Measurements from ENCODE around the gene SLC25A51. TPM values are rescaled to one million over a fixed set of nuclear protein-coding genes. Genes with fewer than 3 reads are reported as not detected.

The SLC25A51 gene
- total RNA-seq, 5 donors from 2014 or later (not counting 1 experiment from before 2014, with no cell fraction given) = 19.7 to 37.6 (median 32.4) TPM

DNA sequence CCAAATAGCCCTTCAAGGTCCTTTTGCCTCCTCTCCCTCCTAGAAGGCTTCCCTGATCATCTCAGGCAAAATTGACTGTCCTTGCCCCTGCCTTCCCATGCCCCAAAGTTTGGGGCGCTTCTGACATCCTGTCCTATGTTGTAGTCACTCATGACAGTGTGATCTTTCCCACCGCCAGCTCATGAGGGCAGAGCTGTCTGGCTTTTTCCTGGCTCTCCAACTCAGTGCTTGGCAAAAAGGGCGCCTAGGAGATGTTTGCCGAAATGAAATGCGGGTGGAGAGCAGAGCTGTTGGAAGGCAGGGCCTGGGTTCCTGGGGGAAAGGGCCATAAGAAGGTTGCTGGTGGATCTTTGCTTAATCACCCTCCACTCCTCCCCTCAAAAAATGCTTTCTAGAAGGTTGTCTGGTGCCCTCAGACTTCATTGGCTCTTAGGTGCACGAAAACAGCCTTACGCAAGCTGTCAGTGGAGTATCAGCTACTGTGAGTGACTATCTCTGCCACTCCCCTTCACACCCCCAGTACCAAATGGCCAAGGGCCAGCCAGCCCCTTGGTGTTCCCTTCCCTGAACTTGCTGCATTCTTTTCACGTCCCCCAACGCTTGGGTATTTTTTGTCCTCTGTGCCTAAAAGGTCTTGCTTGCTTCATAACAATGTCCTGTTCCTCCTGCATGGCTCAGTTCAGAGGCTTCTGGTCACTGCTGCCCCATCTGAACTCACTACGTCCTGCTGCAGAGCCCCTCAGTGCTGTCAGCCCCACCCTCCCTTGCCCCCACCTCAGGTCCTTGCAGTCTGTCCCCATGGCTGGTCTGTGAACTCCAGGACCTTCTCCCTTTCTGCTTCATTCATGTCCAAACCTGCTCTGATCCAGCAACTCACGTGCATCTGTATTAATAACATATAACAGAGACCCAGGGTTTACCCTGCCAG lies 2.6 kb upstream of the SLC25A51 start:
- Mint-ChIP-seq H3K27ac (peak overlapping the region in 1 of 2 donors; percentile 20), H3K27me3 (no peaks in the 10 kb centered on the region), H3K9me3 (no peaks in the 10 kb centered on the region), H3K36me3 (no peaks in the 10 kb centered on the region), H3K4me3 (peak overlapping the region; percentile 14 to 46 (median 17)), H3K4me1 (peaks cover 23 to 28% (median 24%) of the 10 kb centered on the region in 3 donors)
- WGBS (ENCODE audit: insufficient coverage) = 84% methylated on average over 7 of the region's 11 CpGs
- H3K27ac ChIP-seq (ENCODE audit: low read length) = no peak overlapping the region
- H3K36me3 ChIP-seq (ENCODE audit: control insufficient read depth in 2 of 2, extremely low read depth in 1 of 2, insufficient read depth in 1 of 2, low read length in 1 of 2) = no peaks in the 10 kb centered on the region
- POLR2A ChIA-PET = interaction anchor here in 1 of 2 donors (0.6 kb wide), 1 partner anchor 89 kb away, joined by 3 read pairs; no protein-coding TSS in a partner anchor
- no peak for ATAC-seq (replicated peaks in 1 of 4)
- H3K4me1 ChIP-seq (ENCODE audit: control insufficient read depth in 1 of 2, extremely low read depth in 1 of 2, insufficient read depth in 2 of 2, low read length in 2 of 2) = peaks cover 12 to 21% of the 10 kb centered on the region in 2 experiments
- no peaks in the 10 kb centered on the region for H3K9me3 ChIP-seq
- peaks cover 0 to 11% of the 10 kb centered on the region in 2 experiments for H3K27me3 ChIP-seq (replicated peaks in 1 of 2; ENCODE audit: control insufficient read depth in 2 of 2, extremely low read depth in 1 of 2, insufficient read depth in 2 of 2, low read length in 1 of 2)
- H3K4me3 ChIP-seq (ENCODE audit: control insufficient read depth in 1 of 2, extremely low read depth in 1 of 2, low read length in 1 of 2) = no peak overlapping the region
- no peak for DNase-seq
- CTCF ChIA-PET = no interaction called here

DNA sequence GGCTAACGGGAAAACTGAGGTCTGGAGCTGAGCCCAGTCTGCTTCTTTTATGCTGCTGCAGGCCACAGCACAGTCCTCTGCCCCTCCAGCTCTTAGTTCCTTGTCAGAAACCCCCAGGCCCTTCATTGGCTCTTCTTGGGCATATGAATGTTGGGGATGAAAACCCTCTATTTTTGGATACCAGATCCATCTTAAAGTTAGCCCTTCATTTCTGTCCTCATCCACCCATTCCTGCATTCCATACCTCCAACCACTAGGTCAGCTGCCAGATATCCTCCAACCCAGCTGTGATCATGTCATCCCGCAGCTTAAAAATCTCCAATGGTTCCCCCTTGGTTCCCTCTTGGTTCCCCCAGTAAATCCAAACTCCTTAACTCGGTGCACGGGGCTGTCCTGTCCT lies 1.8 kb upstream of the SLC25A51 start:
- Histone ChIP-seq H3K27ac (ENCODE audit: low read length) (no peak overlapping the region), H3K9me3 (no peaks in the 10 kb centered on the region), H3K4me1 (ENCODE audit: control insufficient read depth in 1 of 2, extremely low read depth in 1 of 2, insufficient read depth in 2 of 2, low read length in 2 of 2) (peaks cover 12 to 21% of the 10 kb centered on the region in 2 experiments), H3K27me3 (replicated peaks in 1 of 2; ENCODE audit: control insufficient read depth in 2 of 2, extremely low read depth in 1 of 2, insufficient read depth in 2 of 2, low read length in 1 of 2) (peaks cover 0 to 7% of the 10 kb centered on the region in 2 experiments), H3K36me3 (ENCODE audit: control insufficient read depth in 2 of 2, extremely low read depth in 1 of 2, insufficient read depth in 1 of 2, low read length in 1 of 2) (no peaks in the 10 kb centered on the region), H3K4me3 (ENCODE audit: control insufficient read depth in 1 of 2, extremely low read depth in 1 of 2, low read length in 1 of 2) (no peak overlapping the region)
- DNase-seq = no peak
- Mint-ChIP-seq H3K36me3 (no peaks in the 10 kb centered on the region), H3K4me1 (peaks cover 24 to 29% (median 25%) of the 10 kb centered on the region in 3 donors), H3K4me3 (peak overlapping the region; percentile 17 to 46 (median 25)), H3K9me3 (no peaks in the 10 kb centered on the region), H3K27ac (peak overlapping the region in 1 of 2 donors; percentile 39), H3K27me3 (no peaks in the 10 kb centered on the region)
- no peak for ATAC-seq (replicated peaks in 1 of 4)
- ChIA-PET CTCF (interaction anchor here in 1 of 2 donors (1.1 kb wide), 1 partner anchor 19 kb away, joined by 3 read pairs; no protein-coding TSS in a partner anchor), POLR2A (no interaction called here)
- 98% methylated on average over 3 of the region's 4 CpGs for WGBS (ENCODE audit: insufficient coverage)

DNA sequence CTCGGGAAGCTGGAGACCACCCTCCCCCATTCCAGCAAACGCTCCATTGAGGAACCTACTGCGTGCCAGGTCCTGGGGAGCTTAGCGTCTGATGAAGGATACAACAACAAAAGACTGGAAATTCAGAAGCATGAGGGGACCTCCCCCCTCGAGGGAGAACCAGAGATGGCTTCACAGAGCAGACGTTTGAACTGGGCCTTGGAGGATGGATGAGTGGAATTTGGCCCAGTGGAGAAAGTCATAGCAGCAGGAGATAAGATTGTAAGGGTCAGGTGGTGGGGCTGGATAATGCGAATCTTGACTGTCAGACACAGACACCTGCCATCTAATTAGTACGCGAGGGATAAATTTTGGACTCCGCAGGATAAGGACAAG lies 1.2 kb upstream of the SLC25A51 start:
- H3K27me3 Mint-ChIP-seq = no peaks in the 10 kb centered on the region
- no peaks in the 10 kb centered on the region for H3K9me3 Mint-ChIP-seq
- Histone ChIP-seq H3K36me3 (ENCODE audit: control insufficient read depth in 2 of 2, extremely low read depth in 1 of 2, insufficient read depth in 1 of 2, low read length in 1 of 2) (no peaks in the 10 kb centered on the region), H3K9me3 (no peaks in the 10 kb centered on the region), H3K4me1 (ENCODE audit: control insufficient read depth in 1 of 2, extremely low read depth in 1 of 2, insufficient read depth in 2 of 2, low read length in 2 of 2) (peaks cover 12 to 21% of the 10 kb centered on the region in 2 experiments), H3K4me3 (ENCODE audit: control insufficient read depth in 1 of 2, extremely low read depth in 1 of 2, low read length in 1 of 2) (no peak overlapping the region), H3K27me3 (replicated peaks in 1 of 2; ENCODE audit: control insufficient read depth in 2 of 2, extremely low read depth in 1 of 2, insufficient read depth in 2 of 2, low read length in 1 of 2) (peaks cover 0 to 7% of the 10 kb centered on the region in 2 experiments), H3K27ac (ENCODE audit: low read length) (no peak overlapping the region)
- ATAC-seq (replicated peaks in 1 of 4) (no peak), DNase-seq (peak in 1 of 35 experiments; percentile 8)
- 98% methylated on average over 7 of the region's 10 CpGs for WGBS (ENCODE audit: insufficient coverage)
- H3K36me3 Mint-ChIP-seq = no peaks in the 10 kb centered on the region
- ChIA-PET CTCF (interaction anchor here (0.6 to 1.1 kb wide), 3 partner anchors 11 to 104 kb away, joined by 3 to 5 read pairs (median 3); no protein-coding TSS in a partner anchor), POLR2A (no interaction called here)
- H3K4me1 Mint-ChIP-seq = peaks cover 24 to 31% (median 27%) of the 10 kb centered on the region in 3 donors
- H3K4me3 Mint-ChIP-seq = peak overlapping the region in 2 of 3 donors; percentile 81 to 89
- peak overlapping the region in 1 of 2 donors; percentile 91 for H3K27ac Mint-ChIP-seq

DNA sequence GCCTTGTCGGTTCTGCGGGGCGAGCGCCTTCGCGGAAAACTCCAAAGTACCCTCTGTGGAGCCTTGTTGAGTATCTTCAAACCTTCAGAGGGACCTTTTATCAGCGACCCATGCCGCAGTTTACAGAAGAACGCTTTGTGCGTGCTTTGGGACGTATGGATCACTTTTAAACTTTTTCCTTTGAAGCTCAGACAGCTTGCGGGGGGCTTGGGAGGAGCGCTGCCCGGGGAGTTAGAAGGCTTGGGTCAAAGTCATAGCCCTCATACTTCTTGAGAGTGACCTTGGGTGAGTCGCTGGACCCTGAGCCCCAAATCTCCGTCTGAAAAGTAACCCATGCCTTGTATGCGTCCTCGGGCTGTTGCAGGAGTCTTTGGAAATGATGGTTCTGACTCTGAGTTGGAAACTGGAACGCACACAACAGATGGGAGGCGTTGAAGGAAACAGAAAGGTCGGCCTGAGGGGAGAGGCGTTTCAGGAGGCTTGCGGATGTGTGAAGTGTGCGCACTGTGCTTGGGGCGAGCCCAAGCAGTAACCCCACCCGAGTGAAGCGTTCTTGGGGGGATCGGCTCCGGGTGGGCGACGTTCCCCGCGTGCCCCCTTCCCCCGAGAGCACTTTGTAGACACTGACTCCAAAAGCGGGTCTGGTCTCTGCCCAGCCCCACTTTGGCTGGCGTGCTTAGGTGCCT lies 661 bp upstream of the SLC25A51 start:
- no peaks in the 10 kb centered on the region for H3K27me3 Mint-ChIP-seq
- peaks cover 24 to 31% (median 27%) of the 10 kb centered on the region in 3 donors for H3K4me1 Mint-ChIP-seq
- no peaks in the 10 kb centered on the region for H3K9me3 Mint-ChIP-seq

DNA sequence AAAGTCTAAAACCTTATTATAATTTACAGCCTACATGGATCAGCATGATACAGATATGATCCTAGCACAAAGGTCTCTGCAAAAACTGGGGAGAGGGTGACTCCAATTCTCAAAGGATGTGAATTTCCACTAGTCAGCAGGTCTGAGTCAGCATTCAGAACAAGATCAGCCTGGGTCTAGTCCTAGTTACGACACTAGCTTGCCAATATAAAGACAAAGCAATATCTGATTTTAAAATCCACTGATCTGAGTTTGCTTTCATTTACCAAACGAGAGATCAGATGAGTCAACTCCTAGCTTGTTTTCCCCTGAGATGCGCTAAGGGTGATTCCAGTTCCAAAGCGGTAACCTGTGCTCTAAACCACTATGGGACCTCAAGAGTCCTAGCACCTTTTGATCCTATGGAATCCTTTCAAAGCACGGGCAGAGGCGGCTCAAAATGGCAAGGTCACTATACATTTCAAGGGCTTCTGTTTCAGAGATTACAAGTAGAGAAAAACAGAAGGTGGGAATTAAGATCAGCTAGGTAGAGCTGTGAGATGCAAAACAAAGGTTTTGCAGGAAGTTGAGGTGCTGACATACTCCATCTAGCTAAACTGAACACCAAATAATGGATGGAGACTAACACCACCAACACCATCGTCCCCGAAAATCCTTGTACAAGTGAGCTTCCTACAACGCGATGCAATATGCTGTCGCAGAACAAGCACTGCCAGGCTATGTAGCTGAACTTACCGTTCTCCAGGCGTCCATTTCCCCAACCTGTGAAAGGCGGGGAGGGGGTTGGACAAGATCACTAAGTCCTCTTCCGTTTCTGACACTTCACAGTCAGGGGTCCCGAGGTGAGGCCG lies 906 bp downstream of the SLC25A51 start:
- ChIA-PET CTCF (interaction anchor here (0.6 to 2.1 kb wide), 4 partner anchors 9 to 164 kb away, joined by 3 to 8 read pairs (median 4); no protein-coding TSS in a partner anchor), POLR2A (interaction anchor here (0.5 to 0.9 kb wide), 2 partner anchors 10 to 39 kb away, joined by 3 to 6 read pairs; no protein-coding TSS in a partner anchor)
- H3K27me3 Mint-ChIP-seq = no peaks in the 10 kb centered on the region
- H3K4me1 Mint-ChIP-seq = peaks cover 24 to 31% (median 27%) of the 10 kb centered on the region in 3 donors
- peak overlapping the region; percentile 39 to 73 for H3K27ac Mint-ChIP-seq
- H3K9me3 Mint-ChIP-seq = no peaks in the 10 kb centered on the region
- Histone ChIP-seq H3K36me3 (ENCODE audit: control insufficient read depth in 2 of 2, extremely low read depth in 1 of 2, insufficient read depth in 1 of 2, low read length in 1 of 2) (peaks cover 0 to 10% of the 10 kb centered on the region in 2 donors), H3K27ac (ENCODE audit: low read length) (peak overlapping the region; percentile 9), H3K9me3 (no peaks in the 10 kb centered on the region), H3K4me1 (ENCODE audit: control insufficient read depth in 1 of 2, extremely low read depth in 1 of 2, insufficient read depth in 2 of 2, low read length in 2 of 2) (peaks cover 12 to 21% of the 10 kb centered on the region in 2 experiments), H3K4me3 (ENCODE audit: control insufficient read depth in 1 of 2, extremely low read depth in 1 of 2, low read length in 1 of 2) (peak overlapping the region; percentile 64 to 65), H3K27me3 (replicated peaks in 1 of 2; ENCODE audit: control insufficient read depth in 2 of 2, extremely low read depth in 1 of 2, insufficient read depth in 2 of 2, low read length in 1 of 2) (peaks cover 0 to 7% of the 10 kb centered on the region in 2 experiments)
- H3K4me3 Mint-ChIP-seq = peak overlapping the region; percentile 81 to 89 (median 84)
- ATAC-seq (replicated peaks in 1 of 4) (peak; percentile 1 to 10 (median 6)), DNase-seq (peak in 2 of 35 experiments; percentile 8)
- H3K36me3 Mint-ChIP-seq = peaks cover 6% of the 10 kb centered on the region
- 5% methylated on average over 10 of the region's 17 CpGs for whole genome bisulfite sequencing (ENCODE audit: insufficient coverage)

More for the DNA sequence above, 661 bp upstream of the SLC25A51 start:
- Histone ChIP-seq H3K27me3 (replicated peaks in 1 of 2; ENCODE audit: control insufficient read depth in 2 of 2, extremely low read depth in 1 of 2, insufficient read depth in 2 of 2, low read length in 1 of 2) (peaks cover 0 to 7% of the 10 kb centered on the region in 2 experiments), H3K4me3 (ENCODE audit: control insufficient read depth in 1 of 2, extremely low read depth in 1 of 2, low read length in 1 of 2) (peak overlapping the region; percentile 64 to 65), H3K36me3 (ENCODE audit: control insufficient read depth in 2 of 2, extremely low read depth in 1 of 2, insufficient read depth in 1 of 2, low read length in 1 of 2) (no peaks in the 10 kb centered on the region), H3K9me3 (no peaks in the 10 kb centered on the region), H3K4me1 (ENCODE audit: control insufficient read depth in 1 of 2, extremely low read depth in 1 of 2, insufficient read depth in 2 of 2, low read length in 2 of 2) (peaks cover 12 to 21% of the 10 kb centered on the region in 2 experiments), H3K27ac (ENCODE audit: low read length) (peak overlapping the region; percentile 77)
- Mint-ChIP-seq H3K36me3 (no peaks in the 10 kb centered on the region), H3K4me3 (peak overlapping the region; percentile 81 to 89 (median 84)), H3K27ac (peak overlapping the region; percentile 91 to 94)
- DNase-seq = no peak
- WGBS (ENCODE audit: insufficient coverage) = 50% methylated on average over 32 of the region's 36 CpGs
- CTCF ChIA-PET = interaction anchor here (0.6 to 1.1 kb wide), 4 partner anchors 11 to 103 kb away, joined by 3 to 5 read pairs (median 3); no protein-coding TSS in a partner anchor
- no peak for ATAC-seq (replicated peaks in 1 of 4)
- POLR2A ChIA-PET = no interaction called here
